Measurements from ENCODE around the gene ZNF81.
"Not testable (repeated sequence)": the region's sequence is repeated elsewhere in the genome, so short reads cannot be mapped to it uniquely, and the experiment has no call there.

Gene ZNF81

GRCh38 chrX:47836164-47837072 lies at the start of gene ZNF81:
Gene ZNF81, plus strand, starts transcription at chrX:47836902. Its CDS starts 9,366 bp downstream, at chrX:47846268.
- DNase-seq = peak; percentile 87

GRCh38 chrX:47796433-47796906 lies 40.2 kb upstream of the ZNF81 start:
- DNase-seq = no peak

- no peak for DNase-seq
Observed at GRCh38 chrX:47797084-47797483, 39.6 kb upstream of the ZNF81 start.

- no peak for DNase-seq
Observed at GRCh38 chrX:47798861-47799260, 37.8 kb upstream of the ZNF81 start.

GRCh38 chrX:47802589-47802988 lies 34.1 kb upstream of the ZNF81 start:
- no peak for DNase-seq

GRCh38 chrX:47803103-47803502 lies 33.6 kb upstream of the ZNF81 start:
- DNase-seq = not testable (repeated sequence)

- DNase-seq = no peak
Observed at GRCh38 chrX:47804315-47804714, 32.4 kb upstream of the ZNF81 start.

- DNase-seq = not testable (repeated sequence)
Observed at GRCh38 chrX:47805844-47806243, 30.9 kb upstream of the ZNF81 start.

- DNase-seq = not testable (repeated sequence)
Observed at GRCh38 chrX:47806415-47807271, 30.1 kb upstream of the ZNF81 start.

- not testable (repeated sequence) for DNase-seq
Observed at GRCh38 chrX:47807272-47807538, 29.5 kb upstream of the ZNF81 start.

GRCh38 chrX:47807548-47807947 lies 29.2 kb upstream of the ZNF81 start:
- no peak for DNase-seq

GRCh38 chrX:47808904-47809788 lies 27.6 kb upstream of the ZNF81 start:
- no peak for DNase-seq

GRCh38 chrX:47814851-47815250 lies 21.9 kb upstream of the ZNF81 start:
- DNase-seq = no peak

GRCh38 chrX:47815901-47816845 lies 20.5 kb upstream of the ZNF81 start:
- DNase-seq = no peak

- no peak for DNase-seq
Observed at GRCh38 chrX:47817421-47817820, 19.3 kb upstream of the ZNF81 start.

- no peak for DNase-seq
Observed at GRCh38 chrX:47817897-47818296, 18.8 kb upstream of the ZNF81 start.

- DNase-seq = no peak
Observed at GRCh38 chrX:47828984-47829383, 7.7 kb upstream of the ZNF81 start.

- DNase-seq = peak; percentile 15
Observed at GRCh38 chrX:47831788-47832187, 4.9 kb upstream of the ZNF81 start.

- no peak for DNase-seq
Observed at GRCh38 chrX:47838361-47838760, 1.7 kb downstream of the ZNF81 start.

- no peak for DNase-seq
Observed at GRCh38 chrX:47840111-47840510, 3.4 kb downstream of the ZNF81 start.

GRCh38 chrX:47843363-47843762 lies 6.7 kb downstream of the ZNF81 start:
- DNase-seq = no peak

GRCh38 chrX:47844117-47844516 lies 7.4 kb downstream of the ZNF81 start:
- no peak for DNase-seq
